Natural killer cell (primary cell): Measurements from ENCODE around the gene WIPF3. TPM values are rescaled to one million over a fixed set of nuclear protein-coding genes. Genes with fewer than 3 reads are reported as not detected.

ENCODE experiments used
- ATAC-seq, 3 donors: fragments of 150-1000 bp in 2 of 3; fragments of 200-7000 bp in 1 of 3; cut with Tn5 transposase; 1 replicate in 1 of 3; 2 replicates in 2 of 3; pipeline ENCODE4 v1.10.0; 2021; ENCODE audit warnings: mild to moderate bottlenecking in 2 of 3, moderate library complexity in 2 of 3
- DNase-seq, 2 donors: peaks; one replicate each; pipeline versions ENCODE4 v3.0.0 to v3.0.0-alpha.2; 2013 to 2021; ENCODE audit warnings: mixed read lengths in 1 of 2
- H3K27ac ChIP-seq: one replicate; pipeline ENCODE4 v1.5.1; 2013; ENCODE audit warnings: mild to moderate bottlenecking, low read length
- H3K27me3 ChIP-seq: one replicate; pipeline ENCODE4 v1.6.1; 2013; ENCODE audit warnings: low read length; ENCODE audit not compliant: control insufficient read depth, insufficient read depth
- H3K36me3 ChIP-seq: one replicate; pipeline ENCODE4 v1.6.1; 2013; ENCODE audit warnings: low read length; ENCODE audit not compliant: control insufficient read depth, insufficient read depth
- H3K4me1 ChIP-seq: one replicate; pipeline ENCODE4 v1.6.1; 2013; ENCODE audit warnings: low read length; ENCODE audit not compliant: control insufficient read depth, insufficient read depth
- H3K4me3 ChIP-seq: one replicate; pipeline ENCODE4 v1.5.1; 2013; ENCODE audit warnings: low read length
- H3K9me3 ChIP-seq: one replicate; pipeline ENCODE4 v1.6.1; 2013; ENCODE audit warnings: low read length; ENCODE audit not compliant: control insufficient read depth, insufficient read depth
- H3K27ac Mint-ChIP-seq, 2 donors: one replicate each; pipeline ENCODE4 v1.8.0; 2022; ENCODE audit warnings: mild to moderate bottlenecking in 2 of 2, mixed read lengths in 2 of 2, moderate library complexity in 1 of 2
- H3K27me3 Mint-ChIP-seq, 2 donors: one replicate each; pipeline ENCODE4 v1.8.0; 2022; ENCODE audit warnings: low read depth in 2 of 2, mixed read lengths in 2 of 2
- H3K36me3 Mint-ChIP-seq: one replicate; pipeline ENCODE4 v1.8.0; 2022; ENCODE audit warnings: mixed read lengths
- H3K4me1 Mint-ChIP-seq, 2 donors: one replicate each; pipeline ENCODE4 v1.8.0; 2022; ENCODE audit warnings: mixed read lengths in 2 of 2
- H3K4me3 Mint-ChIP-seq: one replicate; pipeline ENCODE4 v1.8.0; 2022; ENCODE audit warnings: mild to moderate bottlenecking, moderate library complexity, mixed read lengths
- H3K9me3 Mint-ChIP-seq, 2 donors: one replicate each; pipeline ENCODE4 v1.8.0; 2022; ENCODE audit warnings: mixed read lengths in 2 of 2
- WGBS: methylation state at CpG from one replicate; pipeline ENCODE4 v1.1.7; 2013; ENCODE audit warnings: missing lambda C conversion rate; ENCODE audit not compliant: insufficient coverage; 5-methylcytosine and 5-hydroxymethylcytosine counted together
- intact Hi-C: fragments of 100-400 bp; cut with micrococcal nuclease; formaldehyde crosslinking; loops from one replicate; pipeline ENCODE4 v1.14.2; 2022
- total RNA-seq, 4 donors: library from RNA; stranded (reverse); fragments of 120-200 nt in 1 of 4; gene quantifications; one replicate each; pipeline versions ENCODE4 v1.2.3 to v1.2.4, GENCODE V29; 2013 to 2022
- TF ChIP-seq, protein P1 (sequence below): fragments of 200-600 bp; IDR thresholded peaks from one replicate; pipeline ENCODE4 v1.8.0; 2022; ENCODE audit warnings: antibody characterized with exemption

Gene WIPF3
- total RNA-seq, 3 donors from 2014 or later (not counting 1 experiment from before 2014, with no cell fraction given) = not detected

DNA sequence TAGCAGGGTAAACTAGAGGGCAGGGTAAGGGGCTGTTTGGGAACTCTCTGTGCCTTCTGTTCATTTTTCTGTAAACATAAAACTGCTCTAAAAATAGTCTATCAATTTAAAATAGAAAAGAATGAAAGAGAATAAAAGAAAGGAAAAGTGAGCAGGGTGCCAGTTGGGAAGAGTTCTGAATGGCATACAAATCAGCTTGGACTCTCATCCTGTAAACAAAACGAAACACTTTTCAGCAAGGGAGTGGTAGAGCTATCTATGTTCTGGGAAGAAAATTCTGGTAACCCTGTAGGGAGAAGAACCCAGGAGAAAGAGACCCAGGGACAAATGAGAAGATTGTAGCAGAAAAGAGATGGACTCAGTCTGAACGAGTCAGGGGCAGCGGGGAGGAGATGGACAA, 158.7 kb downstream of the WIPF3 start:
- no peak overlapping the region for H3K27ac ChIP-seq
- H3K27ac Mint-ChIP-seq = no peak overlapping the region
- H3K36me3 Mint-ChIP-seq = no peaks in the 10 kb centered on the region
- H3K4me1 Mint-ChIP-seq = peaks cover 13 to 16% of the 10 kb centered on the region in 2 donors
- no peaks in the 10 kb centered on the region for H3K27me3 ChIP-seq
- 96% methylated on average over 3 of the region's 3 CpGs for WGBS
- H3K36me3 ChIP-seq = no peaks in the 10 kb centered on the region
- H3K4me3 Mint-ChIP-seq = no peak overlapping the region
- ATAC-seq (no peak), DNase-seq (no peak)
- H3K4me1 ChIP-seq = no peaks in the 10 kb centered on the region
- H3K9me3 Mint-ChIP-seq = no peaks in the 10 kb centered on the region
- TF ChIP-seq, protein P1, sequence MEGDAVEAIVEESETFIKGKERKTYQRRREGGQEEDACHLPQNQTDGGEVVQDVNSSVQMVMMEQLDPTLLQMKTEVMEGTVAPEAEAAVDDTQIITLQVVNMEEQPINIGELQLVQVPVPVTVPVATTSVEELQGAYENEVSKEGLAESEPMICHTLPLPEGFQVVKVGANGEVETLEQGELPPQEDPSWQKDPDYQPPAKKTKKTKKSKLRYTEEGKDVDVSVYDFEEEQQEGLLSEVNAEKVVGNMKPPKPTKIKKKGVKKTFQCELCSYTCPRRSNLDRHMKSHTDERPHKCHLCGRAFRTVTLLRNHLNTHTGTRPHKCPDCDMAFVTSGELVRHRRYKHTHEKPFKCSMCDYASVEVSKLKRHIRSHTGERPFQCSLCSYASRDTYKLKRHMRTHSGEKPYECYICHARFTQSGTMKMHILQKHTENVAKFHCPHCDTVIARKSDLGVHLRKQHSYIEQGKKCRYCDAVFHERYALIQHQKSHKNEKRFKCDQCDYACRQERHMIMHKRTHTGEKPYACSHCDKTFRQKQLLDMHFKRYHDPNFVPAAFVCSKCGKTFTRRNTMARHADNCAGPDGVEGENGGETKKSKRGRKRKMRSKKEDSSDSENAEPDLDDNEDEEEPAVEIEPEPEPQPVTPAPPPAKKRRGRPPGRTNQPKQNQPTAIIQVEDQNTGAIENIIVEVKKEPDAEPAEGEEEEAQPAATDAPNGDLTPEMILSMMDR = no peak
- no peak overlapping the region for H3K4me3 ChIP-seq
- H3K27me3 Mint-ChIP-seq = no peaks in the 10 kb centered on the region
- intact Hi-C loops = no loop called here
- no peaks in the 10 kb centered on the region for H3K9me3 ChIP-seq

Other genes with a start within 250 kb of the WIPF3 start
- not detected for gene PRR15, start 242.7 kb upstream of the WIPF3 start, total RNA-seq
- gene SCRN1, start 183.3 kb downstream of the WIPF3 start, total RNA-seq = 10 to 100 TPM; 23.4 to 31.3 (median 26.9) TPM
- gene FKBP14, start 220.2 kb downstream of the WIPF3 start, total RNA-seq = 10 to 100 TPM; 11.1 to 13.4 (median 11.9) TPM
- 10 to 100 TPM in 2 of 3 donors, 1 to 10 TPM in 1; 8.7 to 12.8 (median 11.8) TPM for gene PLEKHA8, start 221.9 kb downstream of the WIPF3 start, total RNA-seq